Measurements from ENCODE around the gene HYAL4. TPM values are rescaled to one million over a fixed set of nuclear protein-coding genes. Genes with fewer than 3 reads are reported as not detected.
"Not testable (repeated sequence)": the region's sequence is repeated elsewhere in the genome, so short reads cannot be mapped to it uniquely, and the experiment has no call there.

Gene HYAL4
- total and polyA plus RNA-seq, 5 donors from 2014 or later = not detected

DNA sequence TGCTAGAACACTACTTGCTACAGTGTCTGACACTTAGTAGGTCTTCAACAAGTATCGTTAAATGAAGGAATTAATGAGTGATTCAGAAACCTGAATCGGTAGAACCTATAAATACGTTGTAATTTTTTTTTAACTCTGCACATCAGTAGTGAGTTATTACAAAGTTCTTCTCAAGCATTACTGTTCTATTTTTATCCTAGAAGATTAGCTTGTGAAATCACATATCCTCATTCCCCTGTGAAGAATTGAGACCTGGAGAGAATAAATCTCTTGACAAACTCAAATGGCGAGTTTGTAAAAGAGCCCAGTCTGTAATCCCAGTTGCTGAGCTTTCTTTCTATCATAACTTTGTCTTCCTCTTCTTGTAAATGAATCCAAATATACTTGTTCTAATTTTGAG lies 34.7 kb downstream of the HYAL4 start:
- H3K4me1 ChIP-seq (ENCODE audit: control insufficient read depth, insufficient read depth, low read length, poor library complexity, severe bottlenecking) = no peaks in the 10 kb centered on the region
- H3K36me3 Mint-ChIP-seq = no peaks in the 10 kb centered on the region
- H3K4me1 Mint-ChIP-seq = no peaks in the 10 kb centered on the region

DNA sequence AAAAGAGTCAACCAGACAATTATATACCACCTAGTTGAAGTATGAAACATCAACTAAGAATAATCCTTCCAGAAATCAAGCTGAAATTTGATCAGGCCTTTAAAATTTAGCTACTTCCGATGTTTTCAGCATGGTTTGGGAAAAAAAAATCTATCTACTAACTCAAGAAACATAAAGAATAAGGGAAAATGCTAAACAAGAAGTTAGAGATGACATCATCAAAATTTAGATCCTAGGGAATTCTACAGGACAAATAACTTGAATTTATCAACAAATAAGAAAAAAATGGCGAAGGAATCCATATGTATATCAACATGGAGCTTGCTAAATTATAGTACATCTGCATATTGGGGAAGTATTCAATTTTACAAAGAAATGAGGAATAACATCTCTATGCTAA lies 36.3 kb downstream of the HYAL4 start:
- no peak overlapping the region for H3K27ac ChIP-seq (ENCODE audit: insufficient read depth, low read length, poor library complexity, severe bottlenecking)
- DNase-seq (no peak), ATAC-seq (ENCODE audit: low read depth in 2 of 2) (no peak)
- H3K4me3 ChIP-seq (ENCODE audit: low read depth, low read length) = no peak overlapping the region
- no peaks in the 10 kb centered on the region for H3K9me3 ChIP-seq (ENCODE audit: control insufficient read depth in 2 of 2, low read length in 2 of 2)
- no peaks in the 10 kb centered on the region for H3K36me3 ChIP-seq (ENCODE audit: control insufficient read depth, insufficient read depth, low read length)
- no peaks in the 10 kb centered on the region for H3K4me1 ChIP-seq (ENCODE audit: control insufficient read depth, insufficient read depth, low read length, poor library complexity, severe bottlenecking)
- peaks cover 1% of the 10 kb centered on the region for H3K27me3 ChIP-seq (ENCODE audit: control insufficient read depth, insufficient read depth, low read length)
- no peak overlapping the region for H3K27ac Mint-ChIP-seq
- no peaks in the 10 kb centered on the region for H3K9me3 Mint-ChIP-seq
- peaks cover 4% of the 10 kb centered on the region for H3K27me3 Mint-ChIP-seq
- no peak overlapping the region for H3K4me3 Mint-ChIP-seq
- H3K36me3 Mint-ChIP-seq = no peaks in the 10 kb centered on the region
- H3K4me1 Mint-ChIP-seq = no peaks in the 10 kb centered on the region

More for the DNA sequence above, 34.7 kb downstream of the HYAL4 start:
- DNase-seq (no peak), ATAC-seq (ENCODE audit: low read depth in 2 of 2) (no peak)
- Histone ChIP-seq H3K4me3 (ENCODE audit: low read depth, low read length) (no peak overlapping the region), H3K9me3 (ENCODE audit: control insufficient read depth in 2 of 2, low read length in 2 of 2) (no peaks in the 10 kb centered on the region), H3K27me3 (ENCODE audit: control insufficient read depth, insufficient read depth, low read length) (peaks cover 4% of the 10 kb centered on the region), H3K27ac (ENCODE audit: insufficient read depth, low read length, poor library complexity, severe bottlenecking) (no peak overlapping the region), H3K36me3 (ENCODE audit: control insufficient read depth, insufficient read depth, low read length) (no peaks in the 10 kb centered on the region)
- Mint-ChIP-seq H3K9me3 (no peaks in the 10 kb centered on the region), H3K4me3 (no peak overlapping the region), H3K27me3 (peaks cover 9% of the 10 kb centered on the region), H3K27ac (no peak overlapping the region)

DNA sequence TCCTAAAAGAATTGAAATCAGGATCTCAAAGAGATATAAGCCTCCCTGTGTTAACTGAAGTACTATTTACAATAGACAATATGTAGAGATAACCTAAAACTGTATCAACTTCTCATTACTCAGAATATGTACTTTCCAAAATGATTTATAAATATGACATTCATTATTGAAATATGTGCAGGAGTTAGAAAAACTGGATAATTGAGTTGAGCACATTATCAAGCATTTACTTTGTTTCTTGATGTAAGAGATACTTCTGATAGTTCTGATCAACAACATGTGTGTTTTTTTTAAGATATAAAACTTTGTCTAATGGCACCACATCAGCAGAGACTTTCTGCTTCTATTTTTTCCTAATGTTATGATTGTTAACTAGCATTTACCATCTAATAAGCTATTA lies 38.2 kb downstream of the HYAL4 start:
- no peak overlapping the region for H3K27ac ChIP-seq (ENCODE audit: insufficient read depth, low read length, poor library complexity, severe bottlenecking)
- Mint-ChIP-seq H3K4me3 (no peak overlapping the region), H3K27ac (no peak overlapping the region)

DNA sequence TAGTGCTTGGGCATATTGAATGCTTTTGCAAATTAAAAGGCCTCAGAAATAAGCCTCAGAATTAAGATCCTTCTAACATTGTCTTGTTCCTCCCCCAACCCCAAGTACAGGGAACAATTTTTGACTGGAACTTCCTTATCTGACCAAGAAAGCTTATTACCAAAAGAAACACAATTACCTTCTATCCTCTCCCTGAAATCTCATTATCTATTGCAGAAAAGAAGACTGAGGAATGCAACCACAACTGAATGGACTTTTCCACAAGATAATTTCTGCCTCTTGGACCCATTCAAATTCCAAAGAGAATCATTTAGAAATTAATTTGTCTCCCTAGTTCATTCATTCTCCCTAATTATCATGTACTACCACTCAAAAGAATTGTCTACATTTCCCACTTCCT lies 43.2 kb downstream of the HYAL4 start:
- Histone ChIP-seq H3K27ac (ENCODE audit: insufficient read depth, low read length, poor library complexity, severe bottlenecking) (no peak overlapping the region), H3K4me3 (ENCODE audit: low read depth, low read length) (no peak overlapping the region), H3K9me3 (ENCODE audit: control insufficient read depth in 2 of 2, low read length in 2 of 2) (peaks cover 0 to 3% of the 10 kb centered on the region in 2 experiments), H3K4me1 (ENCODE audit: control insufficient read depth, insufficient read depth, low read length, poor library complexity, severe bottlenecking) (no peaks in the 10 kb centered on the region), H3K36me3 (ENCODE audit: control insufficient read depth, insufficient read depth, low read length) (no peaks in the 10 kb centered on the region), H3K27me3 (ENCODE audit: control insufficient read depth, insufficient read depth, low read length) (no peaks in the 10 kb centered on the region)
- Mint-ChIP-seq H3K27me3 (peaks cover 4% of the 10 kb centered on the region), H3K36me3 (no peaks in the 10 kb centered on the region), H3K27ac (no peak overlapping the region), H3K9me3 (peaks cover 0 to 4% (median under 1%) of the 10 kb centered on the region in 7 donors), H3K4me1 (no peaks in the 10 kb centered on the region), H3K4me3 (no peak overlapping the region)
- no peak for DNase-seq
- ATAC-seq (ENCODE audit: low read depth in 2 of 2) = no peak

More for the DNA sequence above, 38.2 kb downstream of the HYAL4 start:
- no peaks in the 10 kb centered on the region for H3K36me3 ChIP-seq (ENCODE audit: control insufficient read depth, insufficient read depth, low read length)
- no peaks in the 10 kb centered on the region for H3K4me1 ChIP-seq (ENCODE audit: control insufficient read depth, insufficient read depth, low read length, poor library complexity, severe bottlenecking)
- no peaks in the 10 kb centered on the region for H3K9me3 ChIP-seq (ENCODE audit: control insufficient read depth in 2 of 2, low read length in 2 of 2)
- H3K4me1 Mint-ChIP-seq = no peaks in the 10 kb centered on the region
- no peak overlapping the region for H3K4me3 ChIP-seq (ENCODE audit: low read depth, low read length)
- peaks cover 0 to 3% (median 0%) of the 10 kb centered on the region in 7 donors for H3K9me3 Mint-ChIP-seq
- no peak for DNase-seq
- no peak for ATAC-seq (ENCODE audit: low read depth in 2 of 2)
- H3K27me3 Mint-ChIP-seq = peaks cover 4% of the 10 kb centered on the region
- H3K36me3 Mint-ChIP-seq = no peaks in the 10 kb centered on the region
- H3K27me3 ChIP-seq (ENCODE audit: control insufficient read depth, insufficient read depth, low read length) = no peaks in the 10 kb centered on the region

DNA sequence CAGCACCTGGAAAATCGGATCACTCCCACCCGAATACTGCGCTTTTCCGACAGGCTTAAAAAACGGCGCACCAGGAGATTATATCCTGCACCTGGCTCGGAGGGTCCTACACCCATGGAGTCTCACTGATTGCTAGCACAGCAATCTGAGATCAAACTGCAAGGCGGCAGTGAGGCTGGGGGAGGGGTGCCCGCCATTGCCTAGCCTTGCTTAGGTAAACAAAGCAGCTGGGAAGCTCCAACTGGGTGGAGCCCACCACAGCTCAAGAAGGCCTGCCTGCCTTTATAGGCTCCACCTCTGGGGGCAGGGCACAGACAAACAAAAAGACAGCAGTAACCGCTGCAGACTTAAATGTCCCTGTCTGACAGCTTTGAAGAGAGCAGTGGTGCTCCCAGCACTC lies 49.8 kb downstream of the HYAL4 start:
- not testable (repeated sequence) for H3K36me3 ChIP-seq (ENCODE audit: control insufficient read depth, insufficient read depth, low read length); H3K27me3 Mint-ChIP-seq; H3K9me3 ChIP-seq (ENCODE audit: control insufficient read depth in 2 of 2, low read length in 2 of 2); H3K36me3 Mint-ChIP-seq; H3K4me1 Mint-ChIP-seq; H3K27ac ChIP-seq (ENCODE audit: insufficient read depth, low read length, poor library complexity, severe bottlenecking); H3K27me3 ChIP-seq (ENCODE audit: control insufficient read depth, insufficient read depth, low read length); H3K4me3 ChIP-seq (ENCODE audit: low read depth, low read length); DNase-seq; ATAC-seq (ENCODE audit: low read depth in 2 of 2); H3K27ac Mint-ChIP-seq; H3K4me3 Mint-ChIP-seq; H3K4me1 ChIP-seq (ENCODE audit: control insufficient read depth, insufficient read depth, low read length, poor library complexity, severe bottlenecking)
- peaks cover 0 to 15% (median 5%) of the 10 kb centered on the region in 7 donors for H3K9me3 Mint-ChIP-seq

DNA sequence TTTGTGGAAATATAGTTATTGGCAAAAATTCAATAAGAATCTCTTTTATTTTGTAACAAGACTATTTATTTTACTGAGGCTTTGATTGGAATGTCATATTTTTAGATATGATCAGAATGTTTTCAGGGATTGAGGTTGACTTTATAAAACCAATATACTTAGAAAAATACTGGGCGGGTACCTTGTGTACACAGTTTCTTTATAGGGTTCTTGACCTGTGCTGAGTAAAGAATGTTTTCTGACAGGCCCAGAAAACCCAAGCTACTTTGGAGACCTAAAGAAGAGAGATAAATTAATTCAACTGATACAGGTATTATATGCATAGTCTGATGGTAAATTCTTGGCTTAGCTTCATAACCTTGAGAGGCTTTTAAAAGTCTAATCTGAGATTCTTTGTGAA lies 56.1 kb downstream of the HYAL4 start:
- no peaks in the 10 kb centered on the region for H3K36me3 ChIP-seq (ENCODE audit: control insufficient read depth, insufficient read depth, low read length)
- ATAC-seq (ENCODE audit: low read depth in 2 of 2) (no peak), DNase-seq (no peak)
- no peaks in the 10 kb centered on the region for H3K27me3 Mint-ChIP-seq
- H3K4me1 Mint-ChIP-seq = no peaks in the 10 kb centered on the region
- H3K27ac Mint-ChIP-seq = no peak overlapping the region
- peaks cover 0 to 6% (median 4%) of the 10 kb centered on the region in 7 donors for H3K9me3 Mint-ChIP-seq
- H3K36me3 Mint-ChIP-seq = no peaks in the 10 kb centered on the region
- no peak overlapping the region for H3K4me3 Mint-ChIP-seq
- H3K4me3 ChIP-seq (ENCODE audit: low read depth, low read length) = no peak overlapping the region
- H3K27ac ChIP-seq (ENCODE audit: insufficient read depth, low read length, poor library complexity, severe bottlenecking) = no peak overlapping the region
- no peaks in the 10 kb centered on the region for H3K9me3 ChIP-seq (ENCODE audit: control insufficient read depth in 2 of 2, low read length in 2 of 2)
- no peaks in the 10 kb centered on the region for H3K4me1 ChIP-seq (ENCODE audit: control insufficient read depth, insufficient read depth, low read length, poor library complexity, severe bottlenecking)
- no peaks in the 10 kb centered on the region for H3K27me3 ChIP-seq (ENCODE audit: control insufficient read depth, insufficient read depth, low read length)

DNA sequence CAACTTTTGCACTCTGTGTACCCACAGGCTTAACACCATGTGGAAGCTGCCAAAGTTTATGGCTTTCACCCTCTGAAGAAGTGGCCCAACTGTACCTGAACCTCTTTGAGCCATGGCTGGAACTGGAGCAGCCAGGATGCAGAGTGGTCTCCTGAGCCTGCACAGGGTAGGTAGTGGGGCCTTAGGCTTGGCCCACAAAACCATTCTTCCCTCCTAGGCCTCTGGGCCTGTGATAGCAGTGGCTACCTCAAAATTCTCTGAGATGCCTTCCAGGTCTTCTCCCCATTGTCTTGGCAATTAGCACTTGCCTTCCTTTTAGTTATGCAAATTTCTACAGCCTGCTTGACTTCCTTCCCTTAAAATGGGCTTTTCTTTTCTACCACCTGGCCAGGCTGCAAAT lies 60.7 kb downstream of the HYAL4 start:
- no peak overlapping the region for H3K4me3 ChIP-seq (ENCODE audit: low read depth, low read length)
- H3K27ac ChIP-seq (ENCODE audit: insufficient read depth, low read length, poor library complexity, severe bottlenecking) = no peak overlapping the region
- H3K27me3 ChIP-seq (ENCODE audit: control insufficient read depth, insufficient read depth, low read length) = no peaks in the 10 kb centered on the region
- DNase-seq (no peak), ATAC-seq (ENCODE audit: low read depth in 2 of 2) (no peak)
- peaks cover 0 to 5% (median 3%) of the 10 kb centered on the region in 7 donors for H3K9me3 Mint-ChIP-seq
- H3K36me3 ChIP-seq (ENCODE audit: control insufficient read depth, insufficient read depth, low read length) = no peaks in the 10 kb centered on the region
- H3K36me3 Mint-ChIP-seq = no peaks in the 10 kb centered on the region
- no peaks in the 10 kb centered on the region for H3K4me1 ChIP-seq (ENCODE audit: control insufficient read depth, insufficient read depth, low read length, poor library complexity, severe bottlenecking)
- H3K27ac Mint-ChIP-seq = no peak overlapping the region
- H3K4me1 Mint-ChIP-seq = no peaks in the 10 kb centered on the region
- no peak overlapping the region for H3K4me3 Mint-ChIP-seq
- H3K27me3 Mint-ChIP-seq = no peaks in the 10 kb centered on the region
- H3K9me3 ChIP-seq (ENCODE audit: control insufficient read depth in 2 of 2, low read length in 2 of 2) = no peaks in the 10 kb centered on the region

DNA sequence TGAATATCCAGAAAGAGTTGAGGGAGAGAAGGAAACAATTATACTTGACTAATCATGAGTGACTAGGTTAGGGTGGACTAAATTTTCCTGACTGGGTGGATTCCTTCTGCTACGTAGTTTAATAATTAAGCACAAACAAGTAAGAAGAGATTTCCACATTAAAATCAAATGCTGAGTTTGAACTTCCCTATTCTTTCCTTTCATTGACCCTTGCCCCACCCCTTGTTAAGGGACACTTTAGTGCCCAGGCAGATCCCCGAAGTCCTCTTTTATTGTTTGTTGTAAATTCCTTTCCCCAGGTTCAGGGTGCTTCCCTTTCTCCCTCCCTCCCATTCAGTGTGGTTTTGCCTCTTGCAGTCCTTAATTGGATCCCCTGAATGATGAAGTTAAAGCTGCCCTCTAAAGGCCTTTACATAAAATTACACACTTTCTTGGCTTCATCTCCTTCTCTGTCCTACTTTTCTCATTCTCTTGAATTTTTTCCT lies 71.3 kb downstream of the HYAL4 start:
- DNase-seq = peak in 1 of 3 donors; percentile 1
- Histone ChIP-seq H3K4me3 (ENCODE audit: low read depth, low read length) (no peak overlapping the region), H3K27me3 (ENCODE audit: control insufficient read depth, insufficient read depth, low read length) (no peaks in the 10 kb centered on the region), H3K9me3 (ENCODE audit: control insufficient read depth in 2 of 2, low read length in 2 of 2) (no peaks in the 10 kb centered on the region), H3K36me3 (ENCODE audit: control insufficient read depth, insufficient read depth, low read length) (no peaks in the 10 kb centered on the region), H3K27ac (ENCODE audit: insufficient read depth, low read length, poor library complexity, severe bottlenecking) (no peak overlapping the region), H3K4me1 (ENCODE audit: control insufficient read depth, insufficient read depth, low read length, poor library complexity, severe bottlenecking) (no peaks in the 10 kb centered on the region)
- Mint-ChIP-seq H3K36me3 (no peaks in the 10 kb centered on the region), H3K9me3 (peaks cover 0 to 2% (median 0%) of the 10 kb centered on the region in 7 donors), H3K4me1 (no peaks in the 10 kb centered on the region), H3K27me3 (no peaks in the 10 kb centered on the region), H3K27ac (no peak overlapping the region), H3K4me3 (no peak overlapping the region)
- ATAC-seq (ENCODE audit: low read depth in 2 of 2) = no peak
